Putamen (tissue), 1 donor: Measurements from ENCODE around the gene BRI3.
"Not testable (repeated sequence)": the region's sequence is repeated elsewhere in the genome, so short reads cannot be mapped to it uniquely, and the experiment has no call there.

ENCODE experiments used
- DNase-seq: peaks from one replicate; pipeline ENCODE4 v3.0.0-alpha.2; 2016; ENCODE audit warnings: low spot score

The BRI3 gene

GRCh38 chr7:98315318-98315993 lies 34.0 kb downstream of the BRI3 start:
- no peak for DNase-seq

DNA sequence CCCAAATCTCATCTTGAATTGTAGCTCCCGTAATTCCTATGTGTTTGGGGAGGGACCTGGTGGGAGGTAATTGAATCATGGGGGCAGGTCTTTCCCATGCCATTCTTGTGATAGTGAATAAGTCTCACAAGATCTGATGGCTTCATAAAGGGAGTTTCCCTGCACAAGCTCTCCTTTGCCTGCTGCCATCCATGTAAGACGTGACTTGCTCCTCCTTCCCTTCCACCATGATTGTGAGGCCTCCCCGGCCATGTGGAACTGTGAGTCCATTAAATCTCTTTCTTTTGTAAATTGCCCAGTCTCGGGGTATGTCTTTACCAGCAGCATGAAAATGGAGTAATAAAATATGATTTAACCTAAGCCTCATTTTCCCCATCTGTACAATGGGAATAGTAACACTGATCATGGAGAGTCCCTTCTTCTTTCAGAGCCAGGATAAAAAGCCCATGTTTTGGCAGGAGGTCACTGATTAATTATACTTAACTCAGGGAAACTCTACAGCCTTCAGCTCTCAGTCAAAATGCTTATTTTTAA lies 34.6 kb downstream of the BRI3 start:
- DNase-seq: not testable (repeated sequence)

DNA sequence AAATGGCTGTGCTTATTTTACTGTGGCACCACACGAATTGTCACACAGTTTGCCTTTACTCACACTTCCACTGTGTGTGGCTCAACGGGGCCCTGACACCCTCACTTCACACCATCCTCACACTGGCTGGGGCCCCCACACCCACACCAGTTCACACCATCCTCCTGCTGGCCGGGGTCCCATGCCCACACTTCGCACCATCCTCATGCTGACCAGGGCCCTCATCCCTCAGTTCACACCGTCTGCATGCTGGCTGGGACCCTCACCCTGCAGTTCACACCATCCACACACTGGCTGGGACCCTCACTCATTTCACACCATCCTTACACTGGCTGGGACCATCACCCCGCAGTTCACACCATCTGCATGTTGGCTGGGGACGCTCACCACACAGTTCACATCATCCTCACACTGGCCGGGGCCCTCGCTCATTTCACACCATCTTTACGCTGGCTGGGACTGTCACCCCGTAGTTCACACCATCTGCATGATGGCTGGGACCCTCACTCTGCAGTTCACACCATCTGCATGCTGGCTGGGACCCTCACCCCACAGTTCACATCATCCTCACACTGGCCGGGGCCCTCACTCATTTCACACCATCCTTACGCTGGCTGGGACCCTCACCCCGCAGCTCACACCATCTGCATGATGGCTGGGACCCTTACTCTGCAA lies 36.0 kb downstream of the BRI3 start:
- no peak for DNase-seq

DNA sequence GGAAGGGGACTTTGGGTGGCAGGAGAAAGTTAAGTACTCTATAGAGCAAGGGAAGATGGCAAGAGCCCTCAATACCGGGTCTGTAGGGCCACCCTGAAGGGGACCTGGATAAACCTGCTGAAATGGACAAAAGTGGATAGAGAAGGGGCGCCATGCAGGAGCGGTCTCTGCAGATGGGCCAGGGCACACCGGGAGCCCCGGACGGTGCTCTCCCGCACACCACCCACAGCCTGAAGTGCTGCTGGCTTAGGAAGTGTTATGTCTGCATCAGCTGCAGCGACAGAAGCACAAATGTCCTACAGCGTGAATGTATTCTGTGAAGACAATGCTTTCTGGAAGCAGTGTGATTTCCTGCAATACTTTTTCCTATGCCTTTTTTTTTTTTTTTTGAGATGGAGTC lies 37.7 kb downstream of the BRI3 start:
- DNase-seq: no peak

- DNase-seq: no peak
These were observed 39.8 kb downstream of the BRI3 start for GRCh38 chr7:98321301-98321700.

- no peak for DNase-seq
These were observed 41.1 kb downstream of the BRI3 start for GRCh38 chr7:98322331-98323270.

- no peak for DNase-seq
These were observed 42.3 kb downstream of the BRI3 start for GRCh38 chr7:98323597-98324322.

GRCh38 chr7:98324782-98325181 lies 43.3 kb downstream of the BRI3 start:
- peak; percentile 68 for DNase-seq

DNA sequence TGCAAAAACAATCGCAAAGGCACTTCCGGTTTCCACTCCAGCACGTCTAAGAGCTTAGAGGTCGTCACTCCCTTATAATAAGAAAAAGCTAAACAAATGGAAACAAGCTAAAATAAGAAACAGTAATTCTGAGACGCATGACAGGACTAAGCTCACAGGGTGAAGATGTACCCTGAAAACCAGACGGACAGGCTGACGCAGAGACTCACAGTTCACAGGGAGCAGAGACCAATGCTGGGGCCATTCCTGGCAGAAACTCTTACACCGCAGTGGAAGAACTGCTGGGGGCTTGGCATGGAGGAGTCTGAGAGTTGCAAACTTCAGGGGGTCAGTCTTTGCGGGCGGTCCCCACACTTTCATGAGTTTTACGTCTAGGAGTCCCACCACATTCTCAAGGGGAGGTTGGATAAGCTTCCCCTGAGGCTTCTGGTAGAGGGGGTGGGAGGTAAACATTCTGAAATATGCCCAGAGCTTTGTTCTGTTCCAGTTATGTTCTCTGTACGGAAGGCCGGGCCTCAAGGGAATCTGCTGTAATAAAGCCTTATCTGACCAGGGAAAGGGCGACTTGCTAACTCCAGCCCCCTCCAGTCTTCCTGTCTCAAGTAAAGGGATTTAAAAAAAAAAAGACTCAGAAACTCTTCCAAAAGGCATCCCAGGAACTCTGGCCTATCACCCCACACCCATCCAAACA lies 47.8 kb downstream of the BRI3 start:
- DNase-seq: no peak

- no peak for DNase-seq
These were observed 48.4 kb downstream of the BRI3 start for GRCh38 chr7:98329791-98330373.

DNA sequence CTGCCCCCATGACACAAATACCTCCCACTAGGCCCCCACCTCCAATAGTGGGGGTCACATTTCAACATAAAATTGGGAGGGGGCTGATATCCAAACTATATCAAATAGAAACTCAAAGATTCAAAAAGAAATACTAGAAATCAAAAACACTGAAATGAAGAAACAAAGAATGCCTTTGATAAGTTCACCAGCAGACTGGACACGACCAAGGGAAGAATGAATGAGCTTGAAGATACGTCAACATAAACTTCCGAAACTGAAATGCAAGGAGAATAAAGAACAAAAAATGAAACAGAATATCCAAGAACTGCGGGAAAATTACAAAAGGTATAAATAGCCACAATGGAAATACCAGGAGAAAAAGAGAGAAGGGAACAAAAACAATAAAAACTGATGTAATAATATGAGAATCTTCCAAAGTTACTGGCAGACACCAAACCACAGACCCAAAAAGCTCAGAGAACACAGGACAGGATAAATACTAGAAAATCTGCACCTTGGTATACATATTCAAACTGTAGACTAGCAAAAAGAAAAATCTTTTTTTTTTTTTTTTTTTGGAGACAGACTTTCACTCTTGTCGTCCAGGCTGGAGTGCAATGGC lies 49.5 kb downstream of the BRI3 start:
- no peak for DNase-seq

DNA sequence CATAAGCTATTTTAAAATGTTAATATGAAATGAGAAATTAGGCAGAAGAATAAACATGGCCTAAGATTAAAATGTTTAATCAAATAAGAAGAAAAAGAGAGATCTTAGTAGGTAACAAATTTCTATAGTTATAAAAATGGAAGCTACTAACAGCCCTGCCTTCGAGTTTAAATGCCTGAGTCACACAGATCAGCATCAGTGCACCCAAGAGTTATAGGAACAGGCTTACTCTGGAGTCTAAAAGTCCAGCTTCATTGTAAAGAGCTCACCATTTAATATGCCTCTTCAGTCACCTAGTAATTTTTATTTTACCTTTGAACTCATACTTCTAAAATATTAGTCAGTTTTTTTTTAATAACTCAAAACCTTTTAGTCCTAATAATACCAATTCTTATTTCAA lies 52.6 kb downstream of the BRI3 start:
- DNase-seq: no peak

- DNase-seq: no peak
These were observed 54.0 kb downstream of the BRI3 start for GRCh38 chr7:98335411-98335977.

DNA sequence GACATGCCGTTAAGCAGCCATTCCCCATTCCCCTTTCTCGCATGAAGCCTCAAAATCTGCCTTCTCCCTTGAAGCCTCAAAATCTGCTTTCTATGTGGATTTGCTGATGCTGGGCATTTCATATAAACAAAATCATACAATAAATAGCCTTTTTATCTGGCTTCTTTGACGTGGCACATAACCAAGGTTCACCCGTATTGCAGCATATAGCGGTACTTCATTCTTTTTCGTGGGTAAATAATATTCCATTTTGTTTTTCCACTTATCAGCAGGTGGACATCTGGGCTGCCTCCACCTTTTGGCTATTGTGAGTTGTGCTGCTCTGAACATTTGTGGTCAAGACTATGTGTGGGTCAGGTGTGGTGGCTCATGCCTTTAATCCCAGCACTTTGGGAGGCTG lies 57.0 kb downstream of the BRI3 start:
- DNase-seq: no peak

- no peak for DNase-seq
These were observed 57.6 kb downstream of the BRI3 start for GRCh38 chr7:98339043-98339442.

- no peak for DNase-seq
These were observed 59.6 kb downstream of the BRI3 start for GRCh38 chr7:98341106-98341505.
